ENCODE data around the gene RNF111. TPM values are rescaled to one million over a fixed set of nuclear protein-coding genes. Genes with fewer than 3 reads are reported as not detected.

RNF111 gene
- total RNA-seq, 1 donor from 2014 or later: 55.8 TPM

DNA sequence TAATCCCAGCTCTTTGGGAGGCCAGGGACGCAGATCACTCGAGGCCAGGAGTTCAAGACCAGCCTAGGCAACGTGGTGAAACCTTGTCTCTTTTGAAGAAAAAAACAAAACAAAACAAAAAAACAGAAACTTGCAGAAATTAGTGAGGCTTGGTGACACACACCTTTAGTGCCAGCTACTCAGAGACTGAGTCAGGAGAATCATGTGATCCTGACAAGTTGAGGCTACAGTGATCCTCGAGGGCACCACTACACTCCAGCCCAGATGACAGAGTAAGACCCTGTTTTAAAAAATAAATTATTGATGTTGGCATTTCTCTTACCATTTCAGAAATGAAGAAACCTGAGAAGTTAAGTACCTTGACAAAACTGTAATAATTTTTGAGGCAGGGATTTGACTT, 72.9 kb downstream of the RNF111 start:
- Mint-ChIP-seq H3K27ac (no peak overlapping the region), H3K9me3 (no peaks in the 10 kb centered on the region), H3K4me1 (peaks cover 18% of the 10 kb centered on the region), H3K36me3 (ENCODE audit: low read depth) (peaks cover 79% of the 10 kb centered on the region), H3K27me3 (no peaks in the 10 kb centered on the region), H3K4me3 (no peak overlapping the region)
- TF ChIP-seq, protein P1, sequence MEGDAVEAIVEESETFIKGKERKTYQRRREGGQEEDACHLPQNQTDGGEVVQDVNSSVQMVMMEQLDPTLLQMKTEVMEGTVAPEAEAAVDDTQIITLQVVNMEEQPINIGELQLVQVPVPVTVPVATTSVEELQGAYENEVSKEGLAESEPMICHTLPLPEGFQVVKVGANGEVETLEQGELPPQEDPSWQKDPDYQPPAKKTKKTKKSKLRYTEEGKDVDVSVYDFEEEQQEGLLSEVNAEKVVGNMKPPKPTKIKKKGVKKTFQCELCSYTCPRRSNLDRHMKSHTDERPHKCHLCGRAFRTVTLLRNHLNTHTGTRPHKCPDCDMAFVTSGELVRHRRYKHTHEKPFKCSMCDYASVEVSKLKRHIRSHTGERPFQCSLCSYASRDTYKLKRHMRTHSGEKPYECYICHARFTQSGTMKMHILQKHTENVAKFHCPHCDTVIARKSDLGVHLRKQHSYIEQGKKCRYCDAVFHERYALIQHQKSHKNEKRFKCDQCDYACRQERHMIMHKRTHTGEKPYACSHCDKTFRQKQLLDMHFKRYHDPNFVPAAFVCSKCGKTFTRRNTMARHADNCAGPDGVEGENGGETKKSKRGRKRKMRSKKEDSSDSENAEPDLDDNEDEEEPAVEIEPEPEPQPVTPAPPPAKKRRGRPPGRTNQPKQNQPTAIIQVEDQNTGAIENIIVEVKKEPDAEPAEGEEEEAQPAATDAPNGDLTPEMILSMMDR (IDR thresholded peaks at IDR 0.05): no peak
- intact Hi-C loops (cut with micrococcal nuclease): no loop called here
- CTCF ChIA-PET: interaction anchor here (0.6 kb wide), 2 partner anchors 77 to 102 kb away, joined by 3 read pairs; no protein-coding TSS in a partner anchor
- POLR2A ChIA-PET: no interaction called here
- no peak for DNase-seq
- ATAC-seq (ENCODE audit: low read depth): no peak

DNA sequence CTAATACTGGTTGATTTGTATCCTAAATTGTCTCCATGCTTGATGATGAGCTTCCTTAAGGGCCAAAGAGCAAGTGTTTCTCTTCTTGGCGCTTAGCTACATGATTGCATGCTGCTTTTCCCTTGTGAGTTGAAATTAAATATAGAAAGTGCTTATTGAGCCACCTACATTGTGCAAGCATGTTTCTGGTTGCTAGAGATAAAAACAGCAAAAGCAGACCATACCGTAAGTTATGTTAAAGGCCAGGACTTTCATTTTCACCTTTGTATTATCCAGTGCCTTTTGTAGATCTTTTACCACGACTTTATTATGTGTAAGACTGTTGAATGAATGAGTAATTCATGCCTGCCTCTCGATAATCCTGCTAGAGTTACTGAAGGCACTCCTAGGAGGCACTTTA, 75.6 kb downstream of the RNF111 start:
- Mint-ChIP-seq H3K27me3 (no peaks in the 10 kb centered on the region), H3K27ac (no peak overlapping the region), H3K4me1 (peaks cover 18% of the 10 kb centered on the region), H3K9me3 (no peaks in the 10 kb centered on the region), H3K4me3 (no peak overlapping the region), H3K36me3 (ENCODE audit: low read depth) (peaks cover 83% of the 10 kb centered on the region)
- TF ChIP-seq, protein P1 (IDR thresholded peaks at IDR 0.05): no peak
- ATAC-seq (ENCODE audit: low read depth) (no peak), DNase-seq (no peak)
- POLR2A ChIA-PET: no interaction called here
- intact Hi-C loops (cut with micrococcal nuclease): loop anchor here (2.0 kb wide), 1 partner anchor 16 kb away; no protein-coding TSS in a partner anchor
- CTCF ChIA-PET: no interaction called here

DNA sequence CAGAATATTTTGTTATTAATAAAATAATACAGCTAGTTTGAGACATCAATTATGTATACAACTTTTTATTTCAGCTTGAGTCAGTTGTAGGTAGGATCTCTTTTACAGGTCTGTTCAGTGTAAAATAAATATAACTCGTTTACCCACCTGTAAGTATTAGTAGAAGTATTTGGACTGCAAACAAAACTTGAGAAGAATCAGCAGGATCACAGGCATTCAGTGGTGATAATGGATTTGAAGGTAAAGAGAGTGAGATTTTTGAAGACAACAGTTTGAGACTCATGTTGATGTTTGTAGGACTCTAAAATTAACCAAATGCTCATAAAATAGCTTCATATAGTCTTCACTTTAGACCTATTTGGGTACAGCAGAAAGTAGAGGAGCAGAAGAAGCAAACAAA, 82.0 kb downstream of the RNF111 start:
- H3K4me1 Mint-ChIP-seq: peaks cover 2% of the 10 kb centered on the region
- no peak overlapping the region for H3K27ac Mint-ChIP-seq
- H3K9me3 Mint-ChIP-seq: peaks cover 2% of the 10 kb centered on the region
- no peaks in the 10 kb centered on the region for H3K27me3 Mint-ChIP-seq
- peaks cover 80% of the 10 kb centered on the region for H3K36me3 Mint-ChIP-seq (ENCODE audit: low read depth)
- DNase-seq (no peak), ATAC-seq (ENCODE audit: low read depth) (no peak)
- intact Hi-C loops (cut with micrococcal nuclease): no loop called here
- TF ChIP-seq, protein P1 (IDR thresholded peaks at IDR 0.05): no peak
- H3K4me3 Mint-ChIP-seq: no peak overlapping the region
- ChIA-PET CTCF (no interaction called here), POLR2A (no interaction called here)

DNA sequence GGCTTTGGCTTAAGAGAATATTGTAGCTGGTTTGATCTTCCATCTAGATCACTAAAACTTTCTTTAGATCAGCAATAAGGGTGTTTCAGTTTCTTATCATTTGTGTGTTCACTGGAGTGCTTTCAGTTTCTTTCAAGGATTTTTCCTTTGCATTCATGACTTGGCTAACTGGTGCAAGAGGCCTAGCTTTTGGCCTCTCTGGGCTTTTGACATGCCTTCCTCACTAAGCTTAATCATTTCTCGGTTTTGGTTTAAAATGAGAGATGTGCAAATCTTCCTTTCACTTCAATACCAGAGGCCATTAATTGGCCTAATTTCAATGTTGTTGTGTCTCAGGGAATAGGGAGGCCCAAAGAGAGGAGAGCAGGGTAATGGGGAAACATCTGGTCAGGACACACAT, 87.1 kb downstream of the RNF111 start:
- CTCF ChIA-PET: no interaction called here
- peaks cover 68% of the 10 kb centered on the region for H3K36me3 Mint-ChIP-seq (ENCODE audit: low read depth)
- intact Hi-C loops (cut with micrococcal nuclease): no loop called here

DNA sequence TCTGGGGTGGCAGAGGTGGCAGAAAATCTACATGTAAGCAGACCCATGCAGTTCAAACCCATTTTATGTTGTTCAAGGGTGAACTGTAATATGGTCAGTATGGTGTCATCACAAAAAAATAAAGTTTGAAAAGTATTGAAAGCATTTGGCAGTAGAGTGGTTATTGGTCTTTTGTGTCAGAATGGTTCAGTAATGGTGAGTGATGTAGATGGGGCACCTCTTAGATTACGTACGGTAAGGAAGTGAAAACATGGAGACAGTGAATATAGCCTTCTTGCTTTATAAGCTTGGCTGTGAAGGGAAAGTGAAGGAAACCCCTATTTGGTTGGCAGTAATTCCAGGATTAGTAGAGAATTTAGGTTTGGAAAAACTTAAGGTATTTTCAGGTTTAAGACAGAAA, 100.3 kb downstream of the RNF111 start:
- H3K36me3 Mint-ChIP-seq (ENCODE audit: low read depth): peaks cover 80% of the 10 kb centered on the region

More for the DNA sequence above, 87.1 kb downstream of the RNF111 start:
- no peak overlapping the region for H3K4me3 Mint-ChIP-seq
- TF ChIP-seq, protein P1 (IDR thresholded peaks at IDR 0.05): no peak
- peaks cover 2% of the 10 kb centered on the region for H3K9me3 Mint-ChIP-seq
- H3K27ac Mint-ChIP-seq: no peak overlapping the region
- POLR2A ChIA-PET: no interaction called here
- DNase-seq (no peak), ATAC-seq (ENCODE audit: low read depth) (no peak)
- H3K27me3 Mint-ChIP-seq: no peaks in the 10 kb centered on the region
- peaks cover 4% of the 10 kb centered on the region for H3K4me1 Mint-ChIP-seq

More for the DNA sequence above, 100.3 kb downstream of the RNF111 start:
- no peak overlapping the region for H3K4me3 Mint-ChIP-seq
- intact Hi-C loops (cut with micrococcal nuclease): no loop called here
- no peaks in the 10 kb centered on the region for H3K27me3 Mint-ChIP-seq
- H3K27ac Mint-ChIP-seq: no peak overlapping the region
- TF ChIP-seq, protein P1 (IDR thresholded peaks at IDR 0.05): no peak
- no peaks in the 10 kb centered on the region for H3K4me1 Mint-ChIP-seq
- no peak for ATAC-seq (ENCODE audit: low read depth)
- ChIA-PET POLR2A (no interaction called here), CTCF (no interaction called here)
- no peak for DNase-seq
- no peaks in the 10 kb centered on the region for H3K9me3 Mint-ChIP-seq

All from activated B cell treated with CpG ODN at 0.5 μM for 24 hours (primary cell).